Natural killer cell (primary cell): ENCODE data around the gene CDC34. TPM values are rescaled to one million over a fixed set of nuclear protein-coding genes. Genes with fewer than 3 reads are reported as not detected.

Experiments used
- ATAC-seq, 3 donors: fragments of 150-1000 bp in 2 of 3; fragments of 200-7000 bp in 1 of 3; cut with Tn5 transposase; 1 replicate in 1 of 3; 2 replicates in 2 of 3; pipeline ENCODE4 v1.10.0; 2021; ENCODE audit warnings: mild to moderate bottlenecking in 2 of 3, moderate library complexity in 2 of 3
- DNase-seq, 2 donors: peaks; one replicate each; pipeline versions ENCODE4 v3.0.0 to v3.0.0-alpha.2; 2013 to 2021; ENCODE audit warnings: mixed read lengths in 1 of 2
- H3K27ac ChIP-seq: one replicate; pipeline ENCODE4 v1.5.1; 2013; ENCODE audit warnings: mild to moderate bottlenecking, low read length
- H3K27me3 ChIP-seq: one replicate; pipeline ENCODE4 v1.6.1; 2013; ENCODE audit warnings: low read length; ENCODE audit not compliant: control insufficient read depth, insufficient read depth
- H3K36me3 ChIP-seq: one replicate; pipeline ENCODE4 v1.6.1; 2013; ENCODE audit warnings: low read length; ENCODE audit not compliant: control insufficient read depth, insufficient read depth
- H3K4me1 ChIP-seq: one replicate; pipeline ENCODE4 v1.6.1; 2013; ENCODE audit warnings: low read length; ENCODE audit not compliant: control insufficient read depth, insufficient read depth
- H3K4me3 ChIP-seq: one replicate; pipeline ENCODE4 v1.5.1; 2013; ENCODE audit warnings: low read length
- H3K9me3 ChIP-seq: one replicate; pipeline ENCODE4 v1.6.1; 2013; ENCODE audit warnings: low read length; ENCODE audit not compliant: control insufficient read depth, insufficient read depth
- H3K27ac Mint-ChIP-seq, 2 donors: one replicate each; pipeline ENCODE4 v1.8.0; 2022; ENCODE audit warnings: mild to moderate bottlenecking in 2 of 2, mixed read lengths in 2 of 2, moderate library complexity in 1 of 2
- H3K27me3 Mint-ChIP-seq, 2 donors: one replicate each; pipeline ENCODE4 v1.8.0; 2022; ENCODE audit warnings: low read depth in 2 of 2, mixed read lengths in 2 of 2
- H3K36me3 Mint-ChIP-seq: one replicate; pipeline ENCODE4 v1.8.0; 2022; ENCODE audit warnings: mixed read lengths
- H3K4me1 Mint-ChIP-seq, 2 donors: one replicate each; pipeline ENCODE4 v1.8.0; 2022; ENCODE audit warnings: mixed read lengths in 2 of 2
- H3K4me3 Mint-ChIP-seq: one replicate; pipeline ENCODE4 v1.8.0; 2022; ENCODE audit warnings: mild to moderate bottlenecking, moderate library complexity, mixed read lengths
- H3K9me3 Mint-ChIP-seq, 2 donors: one replicate each; pipeline ENCODE4 v1.8.0; 2022; ENCODE audit warnings: mixed read lengths in 2 of 2
- WGBS: methylation state at CpG from one replicate; pipeline ENCODE4 v1.1.7; 2013; ENCODE audit warnings: missing lambda C conversion rate; ENCODE audit not compliant: insufficient coverage; 5-methylcytosine and 5-hydroxymethylcytosine counted together
- intact Hi-C: fragments of 100-400 bp; cut with micrococcal nuclease; formaldehyde crosslinking; loops from one replicate; pipeline ENCODE4 v1.14.2; 2022
- total RNA-seq, 4 donors: library from RNA; stranded (reverse); fragments of 120-200 nt in 1 of 4; gene quantifications; one replicate each; pipeline versions ENCODE4 v1.2.3 to v1.2.4, GENCODE V29; 2013 to 2022
- TF ChIP-seq, protein P1 (sequence below): fragments of 200-600 bp; IDR thresholded peaks from one replicate; pipeline ENCODE4 v1.8.0; 2022; ENCODE audit warnings: antibody characterized with exemption

CDC34 gene
- total RNA-seq, 3 donors from 2014 or later (not counting 1 experiment from before 2014, with no cell fraction given), result 68.5 to 114 (median 101) TPM

DNA sequence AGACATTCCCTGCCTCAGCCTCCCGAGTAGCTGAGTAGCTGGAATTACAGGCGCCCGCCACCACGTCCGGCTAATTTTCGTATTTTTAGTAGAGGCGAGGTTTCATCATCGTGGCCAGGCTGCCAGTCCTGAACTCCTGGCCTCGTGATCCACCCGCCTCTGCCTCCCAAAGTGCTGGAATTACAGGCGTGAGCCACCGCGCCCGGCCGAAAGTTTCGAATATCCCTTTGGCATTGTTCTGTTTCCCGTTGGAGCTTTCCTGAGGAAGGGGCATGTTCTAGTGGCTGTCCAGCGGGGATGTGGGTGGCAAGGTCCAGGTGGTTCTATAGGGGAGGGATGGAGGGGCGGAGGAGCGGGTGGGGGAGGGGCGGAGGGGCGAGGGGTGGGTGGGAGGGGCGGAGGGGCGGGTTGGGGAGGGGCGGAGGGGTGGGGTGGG lies 38.7 kb downstream of the CDC34 start:
- peak overlapping the region; percentile 69 to 71 for H3K27ac Mint-ChIP-seq
- Histone ChIP-seq H3K4me3 (no peak overlapping the region), H3K27ac (no peak overlapping the region), H3K27me3 (no peaks in the 10 kb centered on the region), H3K4me1 (peaks cover 36% of the 10 kb centered on the region), H3K9me3 (no peaks in the 10 kb centered on the region), H3K36me3 (no peaks in the 10 kb centered on the region)
- TF ChIP-seq, protein P1, sequence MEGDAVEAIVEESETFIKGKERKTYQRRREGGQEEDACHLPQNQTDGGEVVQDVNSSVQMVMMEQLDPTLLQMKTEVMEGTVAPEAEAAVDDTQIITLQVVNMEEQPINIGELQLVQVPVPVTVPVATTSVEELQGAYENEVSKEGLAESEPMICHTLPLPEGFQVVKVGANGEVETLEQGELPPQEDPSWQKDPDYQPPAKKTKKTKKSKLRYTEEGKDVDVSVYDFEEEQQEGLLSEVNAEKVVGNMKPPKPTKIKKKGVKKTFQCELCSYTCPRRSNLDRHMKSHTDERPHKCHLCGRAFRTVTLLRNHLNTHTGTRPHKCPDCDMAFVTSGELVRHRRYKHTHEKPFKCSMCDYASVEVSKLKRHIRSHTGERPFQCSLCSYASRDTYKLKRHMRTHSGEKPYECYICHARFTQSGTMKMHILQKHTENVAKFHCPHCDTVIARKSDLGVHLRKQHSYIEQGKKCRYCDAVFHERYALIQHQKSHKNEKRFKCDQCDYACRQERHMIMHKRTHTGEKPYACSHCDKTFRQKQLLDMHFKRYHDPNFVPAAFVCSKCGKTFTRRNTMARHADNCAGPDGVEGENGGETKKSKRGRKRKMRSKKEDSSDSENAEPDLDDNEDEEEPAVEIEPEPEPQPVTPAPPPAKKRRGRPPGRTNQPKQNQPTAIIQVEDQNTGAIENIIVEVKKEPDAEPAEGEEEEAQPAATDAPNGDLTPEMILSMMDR, result no peak
- H3K36me3 Mint-ChIP-seq, result no peaks in the 10 kb centered on the region
- 92% methylated on average over 15 of the region's 25 CpGs for WGBS
- H3K27me3 Mint-ChIP-seq, result no peaks in the 10 kb centered on the region
- intact Hi-C loops, result loop anchor here (5.0 kb wide), 2 partner anchors 38 to 92 kb away; partner anchors contain the start of genes CDC34 and RNF126
- H3K4me1 Mint-ChIP-seq, result peaks cover 26 to 35% of the 10 kb centered on the region in 2 donors
- no peaks in the 10 kb centered on the region for H3K9me3 Mint-ChIP-seq
- ATAC-seq (no peak), DNase-seq (peak in 1 of 2 donors; percentile 24)
- no peak overlapping the region for H3K4me3 Mint-ChIP-seq

DNA sequence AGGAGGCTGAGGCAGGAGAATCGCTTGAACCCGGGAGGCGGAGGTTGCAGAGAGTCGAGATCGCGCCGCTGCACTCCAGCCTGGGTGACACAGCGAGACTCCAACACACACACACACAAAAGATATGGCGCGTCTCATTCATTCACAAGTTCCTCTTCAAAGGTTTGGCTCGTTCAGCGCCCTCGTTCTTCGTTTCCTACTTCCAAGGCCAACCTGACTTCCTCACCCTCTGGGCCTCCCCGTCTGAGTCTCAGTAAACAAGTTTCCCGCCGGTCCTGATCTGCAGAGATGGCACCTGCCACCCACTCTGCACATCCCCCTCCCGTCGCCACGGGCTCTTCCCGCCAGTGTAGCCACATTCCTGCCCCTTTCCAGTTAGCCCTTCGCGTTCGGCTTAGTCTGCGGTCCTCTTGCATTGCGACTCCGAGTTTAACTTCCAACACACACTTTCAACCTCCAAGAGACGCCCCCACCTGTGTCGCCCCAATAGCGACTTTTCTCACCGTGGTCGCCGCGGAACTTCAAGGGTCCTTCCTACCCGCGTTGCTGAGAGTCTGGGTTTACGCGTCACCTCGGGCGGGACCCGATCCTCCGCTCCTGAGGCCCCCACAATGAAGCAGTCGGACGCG lies 39.5 kb downstream of the CDC34 start:
- TF ChIP-seq, protein P1, result no peak
- Histone ChIP-seq H3K4me3 (peak overlapping the region; percentile 57), H3K9me3 (no peaks in the 10 kb centered on the region), H3K27ac (peak overlapping the region; percentile 93), H3K4me1 (peaks cover 43% of the 10 kb centered on the region), H3K27me3 (no peaks in the 10 kb centered on the region), H3K36me3 (no peaks in the 10 kb centered on the region)
- H3K4me3 Mint-ChIP-seq, result peak overlapping the region; percentile 97
- H3K9me3 Mint-ChIP-seq, result no peaks in the 10 kb centered on the region
- H3K4me1 Mint-ChIP-seq, result peaks cover 26 to 42% of the 10 kb centered on the region in 2 donors
- ATAC-seq, result peak; percentile 4 to 33 (median 22)
- peak; percentile 51 to 80 for DNase-seq
- H3K36me3 Mint-ChIP-seq, result no peaks in the 10 kb centered on the region
- under 1% methylated on average over 45 of the region's 45 CpGs for WGBS
- peak overlapping the region; percentile 88 to 92 for H3K27ac Mint-ChIP-seq
- no peaks in the 10 kb centered on the region for H3K27me3 Mint-ChIP-seq
- intact Hi-C loops, result loop anchor here (1.0 to 5.0 kb wide), 4 partner anchors 27 to 91 kb away; partner anchors contain the start of genes CDC34, GZMM and RNF126

DNA sequence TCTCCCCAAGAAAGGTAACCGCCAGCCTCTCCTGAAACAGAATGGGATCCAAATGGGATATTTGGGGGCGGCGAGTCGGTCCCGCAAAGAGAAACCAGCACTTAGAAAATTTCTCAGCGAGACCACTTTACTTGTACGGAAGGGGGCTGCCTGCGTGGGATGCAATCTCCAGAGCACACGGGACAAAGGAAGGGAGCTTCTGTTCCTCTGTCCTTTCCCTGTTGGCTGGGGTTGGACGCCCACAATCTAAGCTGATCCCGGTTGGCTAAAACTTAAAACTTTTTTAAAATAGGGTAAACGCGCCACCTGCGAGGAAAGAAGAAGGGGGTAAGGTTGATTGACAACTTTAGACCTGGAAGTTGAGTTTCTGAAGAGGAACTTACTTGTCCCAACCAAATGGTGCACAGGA lies 40.0 kb downstream of the CDC34 start:
- H3K36me3 ChIP-seq, result no peaks in the 10 kb centered on the region
- peak overlapping the region; percentile 57 for H3K4me3 ChIP-seq
- TF ChIP-seq, protein P1, result no peak
- H3K9me3 ChIP-seq, result no peaks in the 10 kb centered on the region
- no peaks in the 10 kb centered on the region for H3K9me3 Mint-ChIP-seq
- ATAC-seq (peak in 1 of 3 donors; percentile 4), DNase-seq (peak in 1 of 2 donors; percentile 66)
- peaks cover 26 to 47% of the 10 kb centered on the region in 2 donors for H3K4me1 Mint-ChIP-seq
- H3K36me3 Mint-ChIP-seq, result no peaks in the 10 kb centered on the region
- H3K27ac ChIP-seq, result peak overlapping the region; percentile 93
- H3K4me1 ChIP-seq, result peaks cover 46% of the 10 kb centered on the region
- H3K27ac Mint-ChIP-seq, result peak overlapping the region; percentile 88 to 92
- H3K27me3 ChIP-seq, result no peaks in the 10 kb centered on the region
- intact Hi-C loops, result loop anchor here (1.0 to 5.0 kb wide), 4 partner anchors 27 to 91 kb away; partner anchors contain the start of genes CDC34, GZMM and RNF126
- peak overlapping the region; percentile 97 for H3K4me3 Mint-ChIP-seq
- no peaks in the 10 kb centered on the region for H3K27me3 Mint-ChIP-seq
- WGBS, result 1% methylated on average over 14 of the region's 14 CpGs
